ENCODE results near the gene LKAAEAR1. TPM values are rescaled to one million over a fixed set of nuclear protein-coding genes. Genes with fewer than 3 reads are reported as not detected.
A peak's percentile ranks its signal among the peaks of the same experiment; 100 is the strongest.

LKAAEAR1 gene
- total and polyA plus RNA-seq, 9 of the 15 experiments (the other 6 are each of a cell fraction or from before 2014, with no cell fraction given) = not detected

DNA sequence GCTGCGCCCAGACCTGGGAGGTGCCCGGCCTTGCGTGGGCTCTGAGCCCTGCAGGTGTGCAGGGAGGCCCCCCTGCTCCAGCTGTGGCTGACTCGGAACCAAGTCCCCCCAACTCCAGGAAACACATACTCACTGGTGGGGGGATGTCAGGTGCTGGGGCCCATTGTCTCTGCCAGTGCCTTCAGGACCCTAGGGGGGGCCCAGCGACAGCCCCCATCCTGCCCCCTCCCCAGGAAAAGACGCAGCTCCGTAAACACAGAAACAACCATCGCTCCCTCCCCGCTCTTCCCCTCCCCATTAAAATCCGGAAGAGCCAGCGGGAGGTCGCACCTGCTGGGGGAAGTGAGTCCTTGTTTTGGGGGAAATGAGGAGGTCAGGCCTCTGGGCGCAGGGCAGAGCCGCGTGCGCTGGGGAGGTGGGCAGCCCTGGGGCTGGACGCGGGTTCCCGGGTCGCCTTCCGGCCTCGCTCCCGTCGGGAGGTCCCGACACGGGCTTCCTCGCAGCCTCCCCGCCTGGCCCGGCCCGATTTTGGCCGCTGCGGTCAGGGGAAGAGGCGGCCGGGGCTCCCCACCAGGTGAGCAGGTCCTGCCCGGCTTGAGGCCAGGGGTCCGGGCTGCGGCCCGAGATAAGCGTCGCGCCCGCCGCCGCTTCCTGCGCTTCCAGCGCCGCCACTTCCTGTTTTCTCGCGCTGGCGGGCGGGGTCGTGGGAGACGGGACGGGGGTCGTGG, 42.0 kb downstream of the LKAAEAR1 start (continued):
- TF ChIP-seq, protein P1, sequence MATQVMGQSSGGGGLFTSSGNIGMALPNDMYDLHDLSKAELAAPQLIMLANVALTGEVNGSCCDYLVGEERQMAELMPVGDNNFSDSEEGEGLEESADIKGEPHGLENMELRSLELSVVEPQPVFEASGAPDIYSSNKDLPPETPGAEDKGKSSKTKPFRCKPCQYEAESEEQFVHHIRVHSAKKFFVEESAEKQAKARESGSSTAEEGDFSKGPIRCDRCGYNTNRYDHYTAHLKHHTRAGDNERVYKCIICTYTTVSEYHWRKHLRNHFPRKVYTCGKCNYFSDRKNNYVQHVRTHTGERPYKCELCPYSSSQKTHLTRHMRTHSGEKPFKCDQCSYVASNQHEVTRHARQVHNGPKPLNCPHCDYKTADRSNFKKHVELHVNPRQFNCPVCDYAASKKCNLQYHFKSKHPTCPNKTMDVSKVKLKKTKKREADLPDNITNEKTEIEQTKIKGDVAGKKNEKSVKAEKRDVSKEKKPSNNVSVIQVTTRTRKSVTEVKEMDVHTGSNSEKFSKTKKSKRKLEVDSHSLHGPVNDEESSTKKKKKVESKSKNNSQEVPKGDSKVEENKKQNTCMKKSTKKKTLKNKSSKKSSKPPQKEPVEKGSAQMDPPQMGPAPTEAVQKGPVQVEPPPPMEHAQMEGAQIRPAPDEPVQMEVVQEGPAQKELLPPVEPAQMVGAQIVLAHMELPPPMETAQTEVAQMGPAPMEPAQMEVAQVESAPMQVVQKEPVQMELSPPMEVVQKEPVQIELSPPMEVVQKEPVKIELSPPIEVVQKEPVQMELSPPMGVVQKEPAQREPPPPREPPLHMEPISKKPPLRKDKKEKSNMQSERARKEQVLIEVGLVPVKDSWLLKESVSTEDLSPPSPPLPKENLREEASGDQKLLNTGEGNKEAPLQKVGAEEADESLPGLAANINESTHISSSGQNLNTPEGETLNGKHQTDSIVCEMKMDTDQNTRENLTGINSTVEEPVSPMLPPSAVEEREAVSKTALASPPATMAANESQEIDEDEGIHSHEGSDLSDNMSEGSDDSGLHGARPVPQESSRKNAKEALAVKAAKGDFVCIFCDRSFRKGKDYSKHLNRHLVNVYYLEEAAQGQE (IDR thresholded peaks at IDR 0.05; ENCODE audit: borderline replicate concordance) = 0 out of 2 replicates have a peak, but pooled peaks have one; percentile 7
- TF ChIP-seq, protein P1 (CRISPR knock-in tag; IDR thresholded peaks at IDR 0.05; ENCODE audit: low read depth) = no peak
- peak; percentile 74 for TF ChIP-seq ZFX (CRISPR knock-in tag; IDR thresholded peaks at IDR 0.05)
- TF ChIP-seq SPI1 (IDR thresholded peaks at IDR 0.05; ENCODE audit: borderline replicate concordance, low read depth, low read length) = peak; percentile 97
- peak; percentile 61 for TF ChIP-seq GATA2 (CRISPR knock-in tag; IDR thresholded peaks at IDR 0.05)
- no peak for TF ChIP-seq FOXK1 (CRISPR knock-in tag; IDR thresholded peaks at IDR 0.05; ENCODE audit: borderline replicate concordance)
- TF ChIP-seq TAL1 (IDR thresholded peaks at IDR 0.05) = peak; percentile 48
- no peak for TF ChIP-seq NCOA6 (IDR thresholded peaks at IDR 0.05)
- peak; percentile 57; the same call in 1 of the 2 replicates for TF ChIP-seq MTA3 (IDR thresholded peaks at IDR 0.05; ENCODE audit: borderline replicate concordance)
- TF ChIP-seq SMARCA4 (IDR thresholded peaks at IDR 0.05) = peak; percentile 55; the same call in 1 of the 2 replicates
- peak; percentile 45 for TF ChIP-seq VEZF1 (CRISPR knock-in tag; IDR thresholded peaks at IDR 0.05)
- peak; percentile 69; the same call in 1 of the 2 replicates for TF ChIP-seq GATAD2B (IDR thresholded peaks at IDR 0.05; ENCODE audit: borderline replicate concordance)
- peak; percentile 35; the same call in 1 of the 2 replicates for TF ChIP-seq SP1 (CRISPR knock-in tag; IDR thresholded peaks at IDR 0.05)
- TF ChIP-seq CXXC5 (CRISPR knock-in tag; IDR thresholded peaks at IDR 0.05) = peak; percentile 93
- peak; percentile 77 for TF ChIP-seq RBFOX2 (IDR thresholded peaks at IDR 0.05; ENCODE audit: low read depth, low read length)
- TF ChIP-seq KAT7 (CRISPR knock-in tag; IDR thresholded peaks at IDR 0.05; ENCODE audit: borderline replicate concordance) = 0 out of 2 replicates have a peak, but pooled peaks have one; percentile 49
- TF ChIP-seq KDM2B (CRISPR knock-in tag; IDR thresholded peaks at IDR 0.05) = 0 out of 2 replicates have a peak, but pooled peaks have one; percentile 65
- TF ChIP-seq GTF2E2 (tag; IDR thresholded peaks at IDR 0.05) = no peak

All from K562 (cell line).